NCI-H187 (cell line): ENCODE results near the gene POLR2L.

Experiments
- DNase-seq, 2 experiments: peaks; one replicate each; lab custom pipeline; 2025; lab: John Stamatoyannopoulos, UW

The POLR2L gene

DNA sequence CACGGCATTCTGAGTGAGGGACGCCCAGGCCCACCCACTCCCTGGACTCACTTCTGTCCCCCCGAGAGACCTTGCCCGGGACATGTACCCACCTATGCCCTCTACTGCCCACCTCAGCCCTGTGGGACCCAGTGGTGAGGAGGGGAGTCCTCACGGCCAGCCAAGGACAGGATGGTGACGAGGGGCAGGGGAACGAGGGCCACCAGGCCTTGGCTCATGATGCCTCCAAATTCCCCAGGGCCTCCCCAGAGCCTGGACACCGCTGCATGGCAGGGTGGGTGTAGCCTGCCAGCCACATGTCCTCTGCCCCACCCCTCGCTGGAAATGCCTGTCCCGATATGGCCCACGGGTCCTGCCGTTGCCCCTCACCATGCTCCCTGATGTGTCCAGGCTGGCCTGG is 26.5 kb upstream of the POLR2L start:
- DNase-seq, result no peak

GRCh38 chr11:868394-868793 is 26.1 kb upstream of the POLR2L start:
- no peak for DNase-seq

GRCh38 chr11:867856-868358 is 25.6 kb upstream of the POLR2L start:
- no peak for DNase-seq

GRCh38 chr11:866481-866880 is 24.2 kb upstream of the POLR2L start:
- no peak for DNase-seq

DNA sequence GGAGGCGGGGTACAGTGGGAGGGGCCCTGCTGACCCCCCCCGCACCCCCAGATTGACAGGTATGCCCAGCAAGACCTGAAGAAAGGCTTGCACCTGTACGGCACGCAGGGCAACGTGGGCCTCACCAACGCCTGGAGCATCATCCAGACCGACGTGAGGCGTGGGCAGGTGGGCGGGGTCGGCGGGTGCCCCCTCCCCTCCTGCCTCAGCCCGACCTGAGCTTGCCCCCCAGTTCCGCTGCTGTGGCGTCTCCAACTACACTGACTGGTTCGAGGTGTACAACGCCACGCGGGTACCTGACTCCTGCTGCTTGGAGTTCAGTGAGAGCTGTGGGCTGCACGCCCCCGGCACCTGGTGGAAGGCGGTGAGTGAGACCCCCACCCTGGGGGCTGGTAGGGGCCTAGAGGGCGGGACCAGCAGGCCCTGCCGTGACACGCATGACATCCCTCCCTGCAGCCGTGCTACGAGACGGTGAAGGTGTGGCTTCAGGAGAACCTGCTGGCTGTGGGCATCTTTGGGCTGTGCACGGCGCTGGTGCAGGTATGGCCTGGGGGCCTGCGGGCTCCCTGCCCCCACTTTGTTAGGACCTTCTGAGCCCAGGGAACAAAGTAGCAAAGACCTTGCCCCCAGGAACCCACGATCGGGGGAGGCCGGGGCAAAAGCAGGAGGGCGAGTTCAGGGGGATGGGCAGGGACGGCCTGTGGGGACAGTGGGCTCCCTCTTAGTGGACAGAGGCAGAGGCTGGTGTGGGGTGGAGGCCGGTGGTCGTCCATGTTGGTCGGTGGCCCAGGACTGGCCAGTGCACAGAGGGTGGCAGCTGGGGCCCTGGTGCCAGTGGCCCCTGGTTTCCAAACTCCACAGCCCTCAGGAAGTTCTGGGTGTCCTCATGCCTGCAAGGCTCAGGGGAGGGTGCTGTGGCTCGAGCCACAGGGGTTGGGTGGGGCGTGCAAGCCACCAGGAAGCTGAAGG is 23.4 kb upstream of the POLR2L start:
- no peak for DNase-seq

DNA sequence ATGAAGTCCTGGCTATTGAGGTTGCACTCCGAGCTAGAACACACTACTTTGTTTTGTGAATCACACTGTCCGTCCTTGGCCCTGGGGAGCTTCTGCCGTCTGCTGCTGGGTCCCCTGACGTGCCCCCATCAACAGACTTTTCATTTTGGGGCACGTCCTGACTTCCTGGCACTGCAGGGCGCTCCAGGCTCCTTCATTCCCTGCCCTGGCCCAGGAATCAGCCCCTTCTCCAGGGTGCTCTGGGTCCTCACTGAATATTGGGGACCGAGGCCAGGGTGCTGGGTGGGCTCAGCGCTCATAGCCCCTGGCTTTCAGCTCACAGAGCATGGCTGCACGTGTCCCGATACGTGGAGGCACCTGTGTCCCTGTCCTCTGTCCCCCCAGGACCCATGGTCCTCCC is 22.6 kb upstream of the POLR2L start:
- DNase-seq, result no peak

DNA sequence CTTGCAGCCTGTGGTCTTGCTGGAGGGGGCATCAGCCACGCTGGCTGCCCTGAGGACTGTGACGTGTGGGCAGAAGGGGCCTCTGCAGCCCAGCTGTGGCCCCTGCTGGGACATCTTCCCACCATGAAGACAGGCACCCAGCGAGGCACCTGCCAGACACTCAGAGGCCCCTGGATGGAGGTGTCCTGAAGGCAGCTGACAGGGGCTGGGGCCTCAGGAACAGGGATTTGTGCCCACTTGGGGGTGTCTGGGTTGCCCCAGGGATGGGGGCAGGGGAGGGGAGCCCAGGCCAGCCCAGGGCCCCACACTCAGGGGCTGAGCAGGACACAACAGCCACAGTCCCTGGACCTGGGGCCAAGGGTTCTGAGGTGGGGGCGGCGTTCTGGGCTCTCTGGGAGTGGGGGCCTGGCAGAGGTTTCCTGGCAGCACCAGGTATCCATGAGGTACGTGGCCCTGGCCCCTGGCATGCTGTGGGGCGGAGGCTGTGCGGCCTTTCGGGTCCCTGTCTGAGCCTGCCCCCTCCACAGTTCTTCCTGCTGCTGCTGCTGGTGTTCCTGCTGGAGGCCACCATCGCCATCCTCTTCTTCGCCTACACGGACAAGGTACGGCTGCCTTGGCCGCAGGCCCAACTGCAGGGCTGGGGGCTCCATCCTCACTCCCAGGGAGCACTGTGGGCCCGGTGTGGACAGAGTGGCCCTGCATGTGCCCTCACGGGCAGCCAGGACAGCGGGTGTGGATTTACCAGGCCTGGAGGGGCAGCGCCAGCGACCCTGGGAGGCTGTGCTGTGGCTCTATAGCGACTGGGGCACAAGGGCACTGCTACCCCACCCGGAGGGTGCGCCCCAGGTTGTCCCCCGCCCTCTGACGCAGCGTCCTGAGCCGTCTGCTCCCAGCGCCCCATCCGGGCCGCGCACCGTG is 21.8 kb upstream of the POLR2L start:
- DNase-seq, result no peak

DNA sequence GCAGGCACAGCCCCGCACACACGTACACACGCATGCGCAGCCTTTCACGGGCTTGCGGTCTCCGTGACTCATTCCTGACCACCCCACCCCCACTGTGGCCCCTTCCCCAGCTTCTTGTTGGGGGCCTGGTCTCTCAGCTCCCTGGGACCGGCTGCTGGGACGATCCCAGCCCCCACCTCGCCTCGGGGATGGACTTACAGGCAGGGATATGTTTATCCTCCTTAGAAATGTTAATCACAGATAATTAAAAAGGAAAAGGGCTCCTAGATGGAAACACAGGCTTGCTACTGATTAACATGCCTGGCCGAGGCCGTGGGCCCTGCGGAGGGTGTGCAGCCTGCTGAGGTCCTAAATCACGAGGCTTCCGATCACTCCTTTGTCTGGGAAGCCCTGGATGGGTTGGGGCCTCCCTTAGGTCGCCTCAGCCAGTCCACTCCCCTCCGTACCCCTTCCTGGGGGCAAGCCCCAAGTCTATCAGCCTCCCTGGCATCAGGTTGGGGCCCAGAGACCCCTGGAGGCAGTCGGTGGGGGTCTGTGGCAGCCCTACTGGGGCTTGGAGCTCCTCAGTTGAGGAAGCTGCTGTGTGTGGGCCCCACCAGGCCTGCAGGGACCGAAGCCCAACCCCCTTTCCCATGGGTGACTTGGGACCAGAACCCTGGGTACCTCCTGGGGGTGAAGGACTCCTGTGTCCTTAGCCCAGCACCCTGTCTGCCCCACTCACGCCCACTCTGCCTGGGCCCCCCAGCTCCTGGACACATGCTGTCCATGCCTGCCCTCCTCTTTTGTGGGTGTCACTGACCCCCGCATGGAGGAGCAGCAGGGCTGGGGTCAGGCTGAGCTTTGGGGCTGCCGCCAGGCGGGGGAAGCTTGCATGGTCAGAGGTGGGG is 20.9 kb upstream of the POLR2L start:
- DNase-seq, result no peak

DNA sequence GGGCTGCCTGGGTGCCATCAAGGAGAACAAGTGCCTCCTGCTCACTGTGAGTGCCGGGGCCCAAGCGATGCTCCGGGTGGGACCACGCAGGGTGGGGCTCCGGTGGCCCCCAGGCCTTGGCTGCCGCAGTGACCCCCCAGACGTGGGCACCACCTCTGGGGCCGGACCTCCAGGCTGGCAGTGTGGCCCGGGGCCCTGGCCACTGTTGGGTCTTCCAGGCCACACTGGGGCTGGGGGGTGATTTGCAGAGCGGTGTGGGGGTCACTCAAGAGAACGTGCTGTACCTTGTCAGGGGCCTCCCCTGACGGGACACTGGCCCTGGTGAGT is 20.3 kb upstream of the POLR2L start:
- DNase-seq, result no peak

- no peak for DNase-seq
Measured at GRCh38 chr11:862081-862661, 19.8 kb upstream of the POLR2L start.

DNA sequence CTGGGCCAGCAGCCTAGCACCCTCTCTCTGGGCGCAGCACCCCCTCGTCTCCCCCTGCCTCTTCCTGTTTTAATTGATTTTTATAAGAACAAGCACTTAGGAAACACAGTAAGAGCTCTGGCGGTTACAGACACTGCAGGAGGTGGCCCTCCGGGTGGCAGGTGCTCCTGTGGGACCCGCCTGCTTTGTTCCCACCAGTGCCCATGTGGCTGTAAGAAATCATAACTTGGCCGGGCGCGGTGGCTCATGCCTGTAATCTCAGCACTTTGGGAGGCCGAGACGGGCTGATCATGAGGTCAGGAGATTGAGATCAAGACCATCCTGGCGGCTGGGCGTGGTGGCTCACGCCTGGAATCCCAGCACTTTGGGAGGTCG is 18.8 kb upstream of the POLR2L start:
- no peak for DNase-seq

DNA sequence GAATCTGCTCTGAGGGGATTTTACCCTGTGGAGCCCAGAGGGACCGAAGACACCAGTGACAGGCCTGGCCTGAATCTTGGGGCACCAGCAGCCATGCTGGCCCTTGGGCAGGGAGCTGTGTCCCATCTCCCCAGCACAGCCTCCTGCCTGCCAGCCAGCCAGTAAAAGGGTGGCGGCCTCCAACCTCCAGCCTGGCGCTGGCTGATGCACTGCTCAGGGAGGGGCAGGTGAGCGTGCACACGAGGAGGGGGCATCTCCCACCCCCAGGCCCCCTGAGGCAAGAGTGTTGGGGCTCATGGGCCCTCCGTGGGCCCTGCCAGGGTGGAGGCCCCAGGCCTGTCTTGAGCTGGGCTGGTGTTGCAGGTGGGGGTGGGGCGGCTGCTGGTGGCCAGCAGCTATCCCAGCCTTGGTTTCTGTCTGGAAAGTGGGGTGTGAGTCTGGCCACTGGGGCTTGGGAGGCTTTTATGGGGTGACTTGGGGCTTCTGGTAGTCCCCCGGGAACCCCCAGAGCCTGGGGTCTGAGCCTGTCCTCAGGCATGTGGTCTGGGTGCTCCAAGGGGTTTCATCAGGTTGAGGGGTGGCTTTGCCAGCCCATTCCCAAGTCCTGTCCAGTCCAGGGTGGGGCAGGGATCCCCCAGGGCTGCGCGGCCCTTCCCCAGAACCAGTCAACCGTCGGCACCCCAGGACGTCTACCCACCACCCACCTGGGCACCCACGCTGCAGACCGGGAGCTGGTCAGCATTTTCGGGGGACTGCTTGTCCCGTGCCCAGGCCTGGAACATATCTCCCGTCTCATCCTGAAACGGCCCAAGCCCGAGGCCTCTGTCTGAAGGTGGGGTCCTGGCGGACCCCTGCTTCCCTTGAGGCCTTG is 18.1 kb upstream of the POLR2L start:
- no peak for DNase-seq

- peak; percentile 31 to 40 for DNase-seq
Measured at GRCh38 chr11:859394-860131, 17.2 kb upstream of the POLR2L start.

GRCh38 chr11:858762-859339 is 16.5 kb upstream of the POLR2L start:
- DNase-seq, result no peak

- no peak for DNase-seq
Measured at GRCh38 chr11:858053-858761, 15.9 kb upstream of the POLR2L start.

DNA sequence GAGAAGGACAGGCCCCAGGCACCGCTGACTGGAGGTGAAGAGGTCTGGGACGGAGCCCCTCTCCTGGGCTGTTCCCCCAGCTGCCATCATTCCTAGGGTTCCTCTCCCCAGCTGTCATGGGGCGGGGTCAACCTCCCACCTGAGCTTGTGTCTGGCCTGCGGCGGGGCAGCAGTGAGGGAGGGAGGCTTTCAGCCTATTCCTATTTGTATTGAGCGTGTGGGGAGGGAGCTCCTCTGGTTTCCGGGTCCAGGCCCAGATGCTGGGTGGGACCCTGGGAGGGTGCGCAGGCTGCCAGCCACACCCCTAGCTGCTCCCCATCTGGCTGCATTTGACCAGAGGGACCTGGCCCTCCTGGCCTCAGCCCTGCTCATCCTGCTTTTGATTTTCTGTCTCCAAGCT is 14.1 kb upstream of the POLR2L start:
- DNase-seq, result no peak

DNA sequence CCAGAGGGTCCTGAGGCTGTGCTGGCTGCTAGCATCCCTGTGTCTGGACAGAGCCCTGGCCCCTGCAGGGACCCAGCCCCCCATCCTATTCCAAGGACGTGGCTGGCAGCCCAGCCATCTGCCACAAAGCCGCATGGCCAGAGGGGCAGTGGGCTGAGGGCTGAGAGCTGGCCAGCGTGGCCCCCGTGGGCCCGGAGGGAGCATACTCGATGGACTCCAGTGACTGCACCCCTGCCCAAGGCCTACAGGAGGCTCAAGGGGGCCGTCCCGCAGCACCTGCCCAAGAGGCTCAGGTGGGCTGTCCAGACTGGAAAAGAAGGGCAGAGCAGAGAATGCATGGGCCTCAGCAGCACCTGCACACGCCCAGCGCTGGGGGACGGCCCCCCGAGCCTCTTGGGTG is 13.5 kb upstream of the POLR2L start:
- no peak for DNase-seq

- no peak for DNase-seq
Measured at GRCh38 chr11:855330-855674, 13.0 kb upstream of the POLR2L start.
